Spleen (tissue), 7 donors: ENCODE measurements around the gene WNT7A.

Source experiments
- CTCF ChIP-seq, 11 experiments: fragments of 200-600 bp in 7 of 11; fragments of 450-650 bp in 4 of 11; sonication (generic) in 4 of 11; IDR thresholded peaks in 8 of 11; conservative IDR thresholded peaks in 3 of 11; 1 replicate in 7 of 11; 2 replicates in 4 of 11; pipeline versions ENCODE4 v1.4.0 to v1.8.0; 2016 to 2021; ENCODE audit warnings: antibody characterized with exemption in 11 of 11, inconsistent platforms in 4 of 11, mild to moderate bottlenecking in 1 of 11
- POLR2A ChIP-seq, 3 donors: fragments of 450-650 bp; IDR thresholded peaks; one replicate each; pipeline ENCODE4 v1.5.1; 2017; ENCODE audit warnings: antibody characterized with exemption in 3 of 3, mild to moderate bottlenecking in 1 of 3
- POLR2AphosphoS5 ChIP-seq, 3 donors: sonication (generic); formaldehyde crosslinking; IDR thresholded peaks; one replicate each; pipeline ENCODE4 v1.5.1; 2017; ENCODE audit warnings: antibody characterized with exemption in 3 of 3
- donor health status: DM: no; HTN: no; CAD: no; lungs with moderate emphysema.
- donor health status: DM: no; HTN: no; CAD: no.
- donor health status: DM: no; HTN: no; CAD: no.

DNA sequence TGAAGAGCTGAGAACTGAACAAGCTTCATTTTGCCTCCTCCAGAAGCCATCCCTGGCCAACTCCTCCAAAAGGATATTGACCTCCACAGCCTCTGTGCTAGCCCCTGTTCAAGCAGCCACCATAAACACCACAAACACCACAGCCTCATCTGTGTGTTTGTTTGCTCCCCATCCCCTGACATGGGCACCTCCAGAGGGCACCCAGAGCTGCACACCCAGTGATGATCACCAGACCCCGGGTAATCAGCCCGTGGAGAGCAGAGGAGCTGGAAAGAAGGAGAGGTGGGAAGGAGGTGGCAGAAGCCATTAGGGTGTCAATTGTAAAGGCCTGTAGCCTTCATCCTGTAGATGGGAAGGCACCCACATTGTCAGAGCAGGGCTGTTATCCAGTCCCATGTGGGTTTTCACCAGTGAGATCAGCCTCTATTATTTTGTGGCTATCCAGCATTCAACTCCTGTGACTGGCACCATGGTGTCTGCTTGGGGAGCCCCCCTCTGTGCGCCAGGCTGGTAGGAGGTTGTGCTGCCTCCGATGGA lies 6.8 kb upstream of the WNT7A start:
- TF ChIP-seq CTCF (IDR thresholded peaks at IDR 0.05 in 8 of 11, conservative IDR thresholded peaks at IDR 0.05 in 3 of 11) (no peak), POLR2A (IDR thresholded peaks at IDR 0.05) (no peak), POLR2AphosphoS5 (IDR thresholded peaks at IDR 0.05) (no peak)
